NCI-H2107 treated with DMSO at 0.1 percent for 48 hours (cell line): ENCODE data around the gene KRTAP22-1.

ENCODE experiments used
- DNase-seq: peaks from one replicate; lab custom pipeline; 2025; ENCODE audit not compliant: unreplicated experiment; lab: John Stamatoyannopoulos, UW

Gene KRTAP22-1

GRCh38 chr21:30600787-30601186, at the start of gene KRTAP22-1:
Gene KRTAP22-1 (plus strand): TSS chr21:30601087.
- no peak for DNase-seq

- no peak for DNase-seq
Measured at GRCh38 chr21:30552782-30553181, 48.1 kb upstream of the KRTAP22-1 start.

GRCh38 chr21:30555095-30555494, 45.8 kb upstream of the KRTAP22-1 start:
- DNase-seq = no peak

- no peak for DNase-seq
Measured at GRCh38 chr21:30561264-30561895, 39.5 kb upstream of the KRTAP22-1 start, which contains the start of gene KRTAP19-7. Gene KRTAP19-7 (minus strand): TSS chr21:30561314. CDS start chr21:30561289, 25 bp downstream.

GRCh38 chr21:30561957-30562356, 38.9 kb upstream of the KRTAP22-1 start:
- no peak for DNase-seq

GRCh38 chr21:30563072-30563471, 37.8 kb upstream of the KRTAP22-1 start:
- DNase-seq = no peak

- no peak for DNase-seq
Measured at GRCh38 chr21:30563630-30564029, 37.3 kb upstream of the KRTAP22-1 start.

- no peak for DNase-seq
Measured at GRCh38 chr21:30567617-30568016, 33.3 kb upstream of the KRTAP22-1 start.

- no peak for DNase-seq
Measured at GRCh38 chr21:30577766-30578165, 23.1 kb upstream of the KRTAP22-1 start.

GRCh38 chr21:30579346-30579745, 21.5 kb upstream of the KRTAP22-1 start:
- no peak for DNase-seq

- no peak for DNase-seq
Measured at GRCh38 chr21:30580132-30580531, 20.8 kb upstream of the KRTAP22-1 start.

- no peak for DNase-seq
Measured at GRCh38 chr21:30582870-30583269, 18.0 kb upstream of the KRTAP22-1 start.

- DNase-seq = no peak
Measured at GRCh38 chr21:30590297-30590696, 10.6 kb upstream of the KRTAP22-1 start, which contains the start of gene KRTAP22-2. Gene KRTAP22-2 (minus strand): TSS chr21:30590397.

GRCh38 chr21:30592140-30592539, 8.7 kb upstream of the KRTAP22-1 start, which contains the start of gene KRTAP6-3:
Gene KRTAP6-3 (plus strand): TSS chr21:30592440. CDS start chr21:30592446, 6 bp downstream.
- no peak for DNase-seq

- DNase-seq = no peak
Measured at GRCh38 chr21:30598802-30599201, 2.1 kb upstream of the KRTAP22-1 start, which contains the start of gene KRTAP6-2. Gene KRTAP6-2 (minus strand): TSS chr21:30598902. CDS start chr21:30598874, 28 bp downstream.

- DNase-seq = no peak
Measured at GRCh38 chr21:30605968-30606367, 5.1 kb downstream of the KRTAP22-1 start.

- DNase-seq = no peak
Measured at GRCh38 chr21:30612132-30612531, 11.2 kb downstream of the KRTAP22-1 start.

- no peak for DNase-seq
Measured at GRCh38 chr21:30613836-30614235, 12.9 kb downstream of the KRTAP22-1 start, which contains the start of gene KRTAP6-1. Gene KRTAP6-1 (minus strand): TSS chr21:30613930. CDS start chr21:30613904, 26 bp downstream.

GRCh38 chr21:30615199-30615598, 14.3 kb downstream of the KRTAP22-1 start:
- DNase-seq = no peak

- no peak for DNase-seq
Measured at GRCh38 chr21:30616125-30616524, 15.2 kb downstream of the KRTAP22-1 start, which contains the start of gene KRTAP20-1. Gene KRTAP20-1 (plus strand): TSS chr21:30616425. CDS start chr21:30616455, 30 bp downstream.

GRCh38 chr21:30620080-30620479, 19.2 kb downstream of the KRTAP22-1 start:
- DNase-seq = no peak

GRCh38 chr21:30620522-30620921, 19.6 kb downstream of the KRTAP22-1 start, which contains the start of gene KRTAP20-4:
Gene KRTAP20-4 (plus strand): TSS chr21:30620627.
- DNase-seq = no peak
